Measurements from ENCODE around the gene MSMO1.
A peak's percentile ranks its signal among the peaks of the same experiment; 100 is the strongest.
"Not testable (repeated sequence)": the region's sequence is repeated elsewhere in the genome, so short reads cannot be mapped to it uniquely, and the experiment has no call there.

The MSMO1 gene

DNA sequence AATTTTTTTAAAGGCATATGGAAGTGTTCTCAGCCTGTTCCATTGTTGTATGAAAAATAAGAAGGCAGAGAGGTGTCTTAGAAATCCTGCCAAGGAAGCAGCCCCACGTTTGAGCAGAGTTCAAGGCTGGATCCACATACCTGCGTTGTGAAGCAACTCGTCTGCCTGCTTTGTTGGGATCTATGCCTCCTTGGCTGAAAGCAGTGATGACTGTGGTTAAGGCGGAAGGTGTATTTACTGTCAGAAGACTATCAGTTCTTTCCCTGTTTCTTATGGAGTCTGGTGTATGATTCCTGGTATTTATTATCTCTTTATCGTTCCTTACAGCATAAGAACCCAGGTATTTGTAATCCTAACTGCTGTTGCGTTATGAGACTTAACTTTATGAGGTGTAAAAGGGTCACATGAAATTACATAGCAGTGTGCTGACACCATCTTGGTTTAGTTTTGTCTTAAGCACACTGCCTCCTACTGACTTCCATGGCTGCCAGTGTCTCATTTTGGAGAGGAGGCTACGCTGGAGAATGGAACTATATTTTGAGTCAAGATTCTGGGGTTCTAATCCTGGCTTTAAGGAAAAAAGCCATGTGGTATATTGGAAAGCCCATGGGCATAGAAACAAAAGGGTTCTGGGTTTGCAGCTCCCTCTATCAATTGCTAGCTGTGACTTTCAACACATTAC is 3.1 kb upstream of the MSMO1 start:
- H3K4me3 ChIP-seq (ENCODE audit: low read depth, low read length) = no peak overlapping the region

DNA sequence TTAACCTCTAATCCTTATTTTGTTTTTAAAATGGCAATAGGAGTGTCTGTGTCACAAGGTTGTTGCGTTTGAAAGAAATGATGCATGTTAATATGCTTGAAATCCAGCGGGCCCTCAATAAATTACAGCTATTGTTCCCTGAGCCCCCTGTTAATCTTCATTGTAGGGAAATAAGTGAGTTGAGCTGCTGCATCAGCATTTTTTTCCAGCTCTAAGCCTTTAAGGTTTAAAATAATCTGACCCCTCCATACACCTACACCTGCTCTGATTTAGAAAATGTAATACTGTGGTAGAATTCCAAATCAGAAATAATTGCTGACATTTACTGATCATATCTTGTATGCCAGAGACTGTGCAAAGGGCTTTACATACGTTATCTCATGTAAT is 2.6 kb upstream of the MSMO1 start:
- H3K4me3 ChIP-seq (ENCODE audit: low read depth, low read length) = no peak overlapping the region

GRCh38 chr4:165325732-165326512 is 1.5 kb upstream of the MSMO1 start:
- no peak overlapping the region for H3K4me3 ChIP-seq (ENCODE audit: low read depth, low read length)

- H3K4me3 ChIP-seq (ENCODE audit: low read depth, low read length) = peak overlapping the region; percentile 55
Observed at GRCh38 chr4:165326831-165327210, 648 bp upstream of the MSMO1 start.

- H3K4me3 ChIP-seq (ENCODE audit: low read depth, low read length) = peak overlapping the region; percentile 98
Observed at GRCh38 chr4:165328101-165328425, 594 bp downstream of the MSMO1 start.

DNA sequence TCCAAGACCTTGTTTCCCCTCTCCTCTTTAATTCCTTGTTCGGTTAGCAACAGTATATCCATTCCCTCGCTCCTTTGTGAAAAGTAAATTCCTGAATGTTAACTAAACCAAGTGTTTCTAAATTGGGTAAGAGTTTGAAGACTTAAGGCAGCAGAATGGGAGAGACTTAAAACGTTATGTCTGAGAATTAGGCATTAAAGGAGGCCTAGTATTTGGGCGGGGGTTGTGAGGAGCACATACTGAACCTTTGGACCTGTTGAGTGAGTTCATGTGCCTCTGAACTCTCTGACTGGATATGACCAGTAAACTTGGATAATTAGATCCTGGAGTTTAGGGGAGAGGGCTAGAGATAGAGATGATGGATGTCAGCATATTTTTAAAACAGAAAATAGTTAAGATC is 1.2 kb downstream of the MSMO1 start:
- peak overlapping the region; percentile 98 for H3K4me3 ChIP-seq (ENCODE audit: low read depth, low read length)

DNA sequence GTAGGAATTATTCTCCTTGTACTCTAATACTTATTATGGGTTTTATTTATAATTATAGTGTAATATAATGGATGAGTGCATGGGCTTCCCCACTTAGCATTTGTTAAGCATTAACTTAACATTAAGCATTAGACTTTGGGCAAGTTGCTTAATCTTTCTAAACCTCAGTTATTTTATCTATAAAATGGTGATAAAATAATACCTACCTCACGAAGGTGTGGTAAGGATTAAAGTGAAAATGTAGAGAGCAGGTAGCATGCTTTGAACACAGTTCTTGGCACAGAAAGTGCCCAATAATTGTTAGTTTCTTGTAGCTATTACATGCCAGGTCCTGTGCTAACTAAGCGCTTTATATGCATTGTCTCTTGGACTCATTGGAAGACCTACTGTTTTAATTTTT is 2.6 kb downstream of the MSMO1 start:
- H3K4me3 ChIP-seq (ENCODE audit: low read depth, low read length) = no peak overlapping the region

DNA sequence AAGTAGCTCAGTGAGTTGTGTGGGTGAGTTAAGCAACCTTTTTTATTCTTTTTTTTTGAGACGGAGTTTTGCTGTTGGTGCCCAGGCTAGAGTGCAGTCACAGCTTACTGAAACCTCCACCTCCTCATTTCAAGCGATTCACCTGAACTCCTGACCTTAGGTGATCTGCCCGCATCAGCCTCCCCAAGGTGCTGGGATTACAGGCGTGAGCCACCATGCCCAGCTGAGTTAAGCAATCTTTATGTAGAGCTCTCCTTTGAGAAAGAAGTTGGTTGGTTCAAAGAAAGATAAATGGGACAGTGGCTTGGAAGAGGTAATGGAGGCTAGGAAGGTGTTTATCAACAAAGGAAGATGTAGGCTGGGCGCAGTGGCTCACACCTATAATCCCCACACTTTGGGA is 3.2 kb downstream of the MSMO1 start:
- H3K4me3 ChIP-seq (ENCODE audit: low read depth, low read length) = no peak overlapping the region

DNA sequence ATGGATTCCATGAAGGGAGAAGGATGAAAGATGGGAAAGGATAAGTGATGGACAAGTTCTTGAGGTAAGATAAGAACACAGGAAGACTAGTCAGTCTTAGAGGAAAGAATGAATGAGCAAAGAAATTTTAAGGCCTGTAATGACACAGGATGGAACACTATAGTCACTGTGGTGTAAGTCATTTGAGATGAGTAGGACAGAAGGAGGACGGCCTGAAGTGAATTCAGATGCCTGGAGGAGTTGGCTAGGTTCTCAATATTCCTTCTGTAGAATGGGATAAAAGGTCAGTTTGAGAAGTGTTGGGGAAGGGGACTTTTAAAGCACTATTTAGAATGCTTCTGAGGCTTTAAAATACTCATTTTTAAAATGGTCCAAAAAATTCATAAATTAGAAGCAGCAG is 3.9 kb downstream of the MSMO1 start:
- no peak overlapping the region for H3K4me3 ChIP-seq (ENCODE audit: low read depth, low read length)

- H3K4me3 ChIP-seq (ENCODE audit: low read depth, low read length) = no peak overlapping the region
Observed at GRCh38 chr4:165331823-165332222, 4.4 kb downstream of the MSMO1 start.

- H3K4me3 ChIP-seq (ENCODE audit: low read depth, low read length) = no peak overlapping the region
Observed at GRCh38 chr4:165332502-165332901, 5.0 kb downstream of the MSMO1 start.

DNA sequence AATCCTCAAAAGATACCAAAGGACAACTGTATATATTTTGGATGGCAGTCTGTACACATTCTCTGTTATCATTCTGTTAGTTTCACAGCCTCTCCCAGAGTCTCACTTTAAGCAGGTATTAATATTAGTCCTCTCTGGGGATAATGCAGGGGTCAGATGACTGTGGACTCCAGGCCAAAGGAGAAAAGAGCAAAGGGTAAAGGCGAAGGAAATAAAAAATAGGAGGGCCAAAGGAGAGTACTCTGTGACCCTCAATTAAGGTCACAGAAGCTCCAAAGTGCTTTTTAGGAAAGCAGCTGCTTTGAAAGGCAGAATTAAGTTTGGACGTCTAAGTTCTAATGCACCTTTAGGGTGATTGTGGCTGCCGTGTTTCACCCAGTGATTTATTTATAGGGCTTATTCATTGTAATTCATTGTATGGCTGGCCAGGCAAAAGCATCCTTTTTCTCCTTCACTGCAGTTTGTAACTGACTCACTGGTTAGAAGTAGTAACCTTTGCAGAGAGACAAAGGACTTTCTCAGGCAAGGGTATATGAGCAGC is 7.8 kb downstream of the MSMO1 start:
- no peak overlapping the region for H3K4me3 ChIP-seq (ENCODE audit: low read depth, low read length)

DNA sequence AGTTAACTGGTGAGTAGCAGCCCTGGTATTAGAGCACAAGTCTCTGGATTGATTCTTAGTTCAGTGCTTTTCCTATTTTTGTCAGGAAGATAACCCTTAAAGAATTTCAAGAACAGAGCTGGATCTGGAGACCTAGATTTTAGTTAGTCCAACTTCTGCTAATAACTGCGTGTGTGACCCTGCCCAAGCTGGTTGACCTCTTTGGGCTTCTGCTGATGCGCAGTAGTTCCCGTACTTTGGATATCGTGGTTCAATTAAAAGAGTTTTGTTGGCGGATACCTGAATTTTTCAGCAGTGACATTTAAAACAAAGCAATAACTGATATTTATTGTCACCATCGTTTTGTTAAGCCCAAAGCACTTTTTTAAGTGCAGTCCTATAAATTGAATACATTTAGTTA is 9.3 kb downstream of the MSMO1 start:
- H3K4me3 ChIP-seq (ENCODE audit: low read depth, low read length) = no peak overlapping the region

- not testable (repeated sequence) for H3K4me3 ChIP-seq (ENCODE audit: low read depth, low read length)
Observed at GRCh38 chr4:165342340-165342739, 14.9 kb downstream of the MSMO1 start.

GRCh38 chr4:165343353-165344191 is 16.1 kb downstream of the MSMO1 start:
- no peak overlapping the region for H3K4me3 ChIP-seq (ENCODE audit: low read depth, low read length)

- H3K4me3 ChIP-seq (ENCODE audit: low read depth, low read length) = no peak overlapping the region
Observed at GRCh38 chr4:165345666-165346417, 18.4 kb downstream of the MSMO1 start.

DNA sequence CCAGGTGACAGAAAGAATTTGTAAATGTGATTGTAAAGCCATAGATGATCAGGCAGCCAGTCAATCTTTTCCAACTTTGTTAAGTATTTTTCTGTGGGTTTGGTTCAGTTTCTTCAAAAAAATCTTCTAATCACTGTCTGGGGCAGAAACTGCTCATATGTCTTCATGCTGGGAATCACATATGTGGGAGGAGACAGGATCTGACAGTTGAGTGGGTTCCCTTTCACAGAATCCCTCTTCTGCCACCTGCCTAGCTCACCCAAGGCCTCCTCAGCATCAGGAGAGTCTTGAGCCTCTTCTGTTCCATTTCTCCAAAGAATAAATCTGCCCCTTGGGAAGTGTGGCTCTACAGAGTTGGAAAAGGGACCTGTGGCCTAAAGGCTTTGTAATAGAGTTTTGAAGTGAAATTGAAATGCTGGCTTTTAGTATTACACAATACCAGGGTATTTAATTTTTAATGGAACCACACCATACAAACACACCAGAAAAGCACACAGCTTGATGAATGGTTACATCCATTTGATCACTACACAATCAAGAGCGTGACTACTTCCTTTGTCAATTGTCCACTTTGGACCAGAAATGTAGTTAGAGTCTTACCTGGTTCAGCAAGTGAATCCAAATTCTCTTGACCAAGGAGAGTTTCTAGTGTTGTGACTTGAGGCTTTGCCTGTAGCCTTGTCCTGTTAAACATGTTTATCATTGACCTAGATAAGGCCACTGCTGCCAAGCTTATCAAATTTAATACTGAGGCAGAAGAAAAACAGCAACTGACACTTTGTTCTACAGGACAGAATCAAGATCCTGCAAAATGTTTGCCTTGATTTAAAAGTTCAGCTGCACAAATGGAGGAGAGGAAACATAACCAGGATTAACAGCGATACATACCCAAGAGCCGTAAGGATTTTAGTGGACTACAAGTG is 20.4 kb downstream of the MSMO1 start:
- no peak overlapping the region for H3K4me3 ChIP-seq (ENCODE audit: low read depth, low read length)

DNA sequence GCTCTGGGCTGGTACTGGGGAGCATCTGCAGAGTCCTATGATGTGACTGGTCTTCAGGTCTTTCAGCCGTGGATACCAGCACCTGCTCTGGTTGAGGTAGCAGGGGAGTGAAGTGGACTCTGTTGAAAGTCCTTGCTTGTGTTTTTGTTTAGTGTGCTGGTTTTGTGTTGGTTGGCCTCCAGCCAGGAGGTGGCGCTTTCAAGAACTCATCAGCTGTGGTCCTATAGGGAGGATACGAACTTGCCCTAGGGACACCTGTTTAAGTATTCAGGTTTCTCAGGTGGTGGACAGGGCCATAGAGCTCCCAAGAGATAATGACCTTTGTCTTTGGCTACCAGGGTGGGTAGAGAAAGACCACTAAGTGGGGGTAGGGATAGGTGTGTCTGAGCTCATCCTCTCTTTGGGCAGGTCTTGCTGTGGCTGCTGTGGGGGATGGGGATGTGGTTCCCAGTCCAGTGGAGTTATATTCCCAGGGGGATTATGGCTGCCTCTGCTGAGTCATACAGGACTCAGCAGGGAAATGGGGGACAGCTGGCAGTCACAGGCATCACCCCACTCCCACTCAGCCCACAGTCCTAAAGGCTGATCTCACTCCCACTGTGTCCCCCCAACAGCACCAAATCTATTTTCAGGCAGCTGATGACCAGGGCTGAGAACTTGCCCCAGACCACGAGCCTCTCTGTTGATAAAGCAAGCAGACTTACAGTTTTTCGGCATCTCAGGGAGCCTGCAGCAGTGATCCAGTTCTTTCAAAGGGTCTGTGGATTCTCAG is 24.1 kb downstream of the MSMO1 start:
- no peak overlapping the region for H3K4me3 ChIP-seq (ENCODE audit: low read depth, low read length)

DNA sequence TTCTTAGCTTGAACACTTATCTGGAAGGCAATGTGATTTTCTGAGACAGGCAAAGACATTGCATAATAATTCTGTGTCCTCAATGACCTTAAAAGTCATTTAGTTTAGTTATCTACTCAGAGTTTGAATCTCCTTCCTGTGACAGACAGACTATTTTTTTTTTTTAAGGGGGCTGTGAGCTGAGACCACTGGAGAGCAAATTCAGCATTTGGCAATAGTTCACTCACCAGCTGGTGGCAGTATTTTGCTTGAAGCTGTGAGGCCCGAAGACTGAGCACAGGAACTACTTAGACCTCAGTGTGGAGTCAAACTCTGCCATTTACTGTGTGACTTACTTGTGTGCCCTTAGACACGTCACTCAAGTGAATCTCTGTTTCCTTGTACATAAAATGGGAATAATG is 28.4 kb downstream of the MSMO1 start:
- H3K4me3 ChIP-seq (ENCODE audit: low read depth, low read length) = no peak overlapping the region
